Measurements from ENCODE around the gene DENND4A.

The DENND4A gene

GRCh38 chr15:65644282-65644681, 147.8 kb downstream of the DENND4A start:
- DNase-seq (ENCODE audit: low spot score) = no peak
- no peak for TF ChIP-seq CTCF (IDR thresholded peaks at IDR 0.05; ENCODE audit: borderline replicate concordance, control extremely low read depth, extremely low read depth, insufficient read depth, missing control alignments)
- in situ Hi-C loops (cut with MboI; ENCODE audit: low sequenced_read_pairs, unreplicated experiment) = loop anchor here (25.0 kb wide), 2 partner anchors 443 to 543 kb away; no protein-coding TSS in a partner anchor

- in situ Hi-C loops (cut with MboI; ENCODE audit: low sequenced_read_pairs, unreplicated experiment) = loop anchor here (25.0 kb wide), 2 partner anchors 445 to 545 kb away; no protein-coding TSS in a partner anchor
- TF ChIP-seq CTCF (IDR thresholded peaks at IDR 0.05; ENCODE audit: borderline replicate concordance, control extremely low read depth, extremely low read depth, insufficient read depth, missing control alignments) = no peak
- DNase-seq (ENCODE audit: low spot score) = no peak
These were observed 149.5 kb downstream of the DENND4A start for GRCh38 chr15:65642594-65642993.

DNA sequence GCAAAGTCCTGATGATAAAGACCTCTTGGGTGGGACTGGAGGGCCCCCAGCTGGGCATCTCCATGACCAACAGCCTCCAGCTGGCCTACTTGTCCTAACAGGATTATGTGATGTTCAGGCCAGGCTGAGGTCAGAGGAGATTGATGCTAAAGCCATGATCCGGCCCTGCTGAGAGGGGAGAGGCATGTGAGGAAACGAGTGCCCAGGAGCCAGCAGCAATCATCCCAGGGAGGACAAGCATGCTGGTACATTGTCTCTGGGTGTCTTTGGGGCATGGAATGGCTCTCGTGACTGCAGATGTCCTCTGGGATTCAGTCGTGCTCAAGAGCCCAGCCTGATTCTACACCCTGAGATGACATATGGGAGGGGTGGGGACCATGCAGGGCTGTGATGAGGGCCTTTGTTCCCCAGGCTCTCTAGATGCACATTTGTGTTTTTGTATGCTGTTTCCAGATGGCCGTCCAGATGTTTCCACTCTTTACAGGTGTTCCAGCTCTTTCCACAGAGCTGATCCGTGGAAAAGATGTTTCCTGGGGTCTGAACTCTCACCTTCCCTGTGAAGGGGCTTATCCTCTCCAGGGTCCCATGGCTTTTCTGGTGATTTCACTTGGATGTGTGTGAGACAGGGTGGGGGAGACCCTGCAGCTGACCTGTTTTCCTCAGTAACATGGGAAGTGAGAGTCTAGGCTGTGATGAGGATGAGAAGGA, 150.2 kb downstream of the DENND4A start:
- in situ Hi-C loops (cut with MboI; ENCODE audit: low sequenced_read_pairs, unreplicated experiment) = loop anchor here (25.0 kb wide), 2 partner anchors 445 to 545 kb away; no protein-coding TSS in a partner anchor
- no peak for TF ChIP-seq CTCF (IDR thresholded peaks at IDR 0.05; ENCODE audit: borderline replicate concordance, control extremely low read depth, extremely low read depth, insufficient read depth, missing control alignments)
- DNase-seq (ENCODE audit: low spot score) = peak; percentile 6

DNA sequence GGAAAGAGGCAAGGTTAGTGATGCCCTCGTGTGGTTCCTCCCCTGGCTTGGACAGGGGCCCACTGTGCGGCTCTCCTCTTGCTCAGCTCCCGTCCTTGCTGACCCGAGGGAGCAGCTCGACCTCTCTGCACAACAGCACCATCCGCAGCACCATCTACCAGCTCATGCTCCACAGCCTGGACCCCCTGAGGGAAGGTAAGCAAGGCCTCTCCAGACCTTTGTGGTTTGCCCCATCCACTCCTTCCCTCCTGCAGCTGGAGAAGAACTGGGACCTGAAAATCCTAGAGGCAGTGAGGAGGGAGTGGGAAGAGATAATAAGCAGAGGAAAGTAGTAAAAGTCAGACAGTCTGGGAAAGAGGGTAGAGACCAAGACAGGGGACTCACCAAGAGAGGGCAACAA, 152.6 kb downstream of the DENND4A start:
- no peak for TF ChIP-seq CTCF (IDR thresholded peaks at IDR 0.05; ENCODE audit: borderline replicate concordance, control extremely low read depth, extremely low read depth, insufficient read depth, missing control alignments)
- DNase-seq (ENCODE audit: low spot score) = peak; percentile 11
- in situ Hi-C loops (cut with MboI; ENCODE audit: low sequenced_read_pairs, unreplicated experiment) = loop anchor here (10.0 to 25.0 kb wide), 3 partner anchors 195 to 548 kb away; no protein-coding TSS in a partner anchor

DNA sequence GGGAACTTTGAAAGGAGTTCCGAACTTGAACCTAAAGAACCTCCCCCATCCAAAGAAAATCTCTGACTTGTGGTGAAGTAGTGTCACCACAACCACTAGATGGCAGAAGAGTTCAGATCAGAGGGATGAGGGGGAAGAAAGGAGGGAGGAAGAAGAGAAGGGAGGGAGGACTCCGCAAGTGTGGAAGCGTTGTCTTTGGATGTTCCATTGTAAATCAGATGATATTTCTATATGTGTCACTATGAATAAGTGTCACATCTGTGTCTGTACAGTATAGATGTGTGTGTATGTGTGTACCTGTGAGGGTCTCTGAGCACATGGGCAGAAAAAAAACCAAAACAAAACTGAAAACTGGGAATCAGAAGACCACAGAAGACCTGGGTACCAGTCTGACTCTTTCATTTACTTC, 153.4 kb downstream of the DENND4A start:
- DNase-seq (ENCODE audit: low spot score) = peak; percentile 80
- in situ Hi-C loops (cut with MboI; ENCODE audit: low sequenced_read_pairs, unreplicated experiment) = loop anchor here (10.0 to 25.0 kb wide), 3 partner anchors 196 to 549 kb away; no protein-coding TSS in a partner anchor

GRCh38 chr15:65638109-65638508, 154.0 kb downstream of the DENND4A start:
- in situ Hi-C loops (cut with MboI; ENCODE audit: low sequenced_read_pairs, unreplicated experiment) = loop anchor here (10.0 to 25.0 kb wide), 3 partner anchors 197 to 549 kb away; no protein-coding TSS in a partner anchor
- DNase-seq (ENCODE audit: low spot score) = no peak
- TF ChIP-seq CTCF (IDR thresholded peaks at IDR 0.05; ENCODE audit: borderline replicate concordance, control extremely low read depth, extremely low read depth, insufficient read depth, missing control alignments) = no peak

More for the DNA sequence above, 153.4 kb downstream of the DENND4A start:
- TF ChIP-seq CTCF (IDR thresholded peaks at IDR 0.05; ENCODE audit: borderline replicate concordance, control extremely low read depth, extremely low read depth, insufficient read depth, missing control alignments) = peak; percentile 64
